ENCODE data around the gene WDR17. TPM values are rescaled to one million over a fixed set of nuclear protein-coding genes. Genes with fewer than 3 reads are reported as not detected.

WDR17 gene
- total RNA-seq, 6 experiments from 2014 or later = 0.12 to 0.49 (median 0.18) TPM; not detected in 1

DNA sequence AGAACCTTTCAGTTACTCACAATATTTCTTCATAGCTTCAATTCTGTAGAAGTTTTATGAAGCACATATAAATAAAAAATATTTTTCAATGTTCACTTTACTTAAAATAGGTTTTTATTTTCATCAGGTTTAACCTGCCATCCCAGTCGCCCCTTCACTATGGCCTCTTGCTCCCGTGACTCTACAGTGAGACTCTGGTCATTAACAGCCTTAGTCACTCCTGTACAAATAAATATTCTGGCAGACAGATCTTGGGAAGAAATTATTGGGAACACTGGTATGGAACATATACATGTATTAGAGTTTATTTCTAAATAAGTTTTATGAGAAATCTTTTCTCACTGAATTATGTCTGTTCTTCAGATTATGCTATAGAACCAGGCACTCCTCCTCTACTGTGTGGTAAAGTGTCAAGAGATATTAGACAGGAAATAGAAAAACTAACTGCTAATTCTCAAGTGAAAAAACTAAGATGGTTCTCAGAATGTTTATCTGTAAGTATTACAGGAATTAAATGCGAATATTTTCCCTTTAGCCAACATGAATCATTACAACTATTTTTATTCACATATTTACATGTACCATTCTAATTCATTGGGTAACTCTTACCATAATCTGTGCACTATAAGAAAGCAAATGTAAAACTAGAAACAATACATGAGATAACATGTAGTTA, 84.2 kb downstream of the WDR17 start:
- no peak for ATAC-seq
- WGBS (ENCODE audit: insufficient coverage, low coverage, low lambda C conversion rate, missing lambda C conversion rate) = 39% methylated on average over 3 of the region's 3 CpGs

DNA sequence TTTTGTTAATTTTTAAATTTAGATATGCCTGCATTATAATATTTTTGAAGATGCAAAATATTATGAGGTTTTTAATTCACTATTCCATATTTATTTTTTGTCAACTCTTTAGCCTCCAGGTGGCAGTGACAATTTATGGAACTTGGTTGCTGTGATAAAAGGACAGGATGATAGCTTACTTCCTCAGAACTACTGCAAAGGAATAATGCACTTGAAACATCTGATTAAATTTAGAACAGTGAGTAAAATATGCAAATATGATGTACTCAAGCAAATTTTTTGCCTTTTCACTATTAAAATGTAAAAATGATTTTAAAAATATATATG, 84.7 kb downstream of the WDR17 start:
- no peaks in the 10 kb centered on the region for H3K9me3 ChIP-seq
- H3K4me1 ChIP-seq = no peaks in the 10 kb centered on the region
- intact Hi-C loops (cut with DNase I) = no loop called here
- H3K27ac ChIP-seq = no peak overlapping the region
- DNase-seq (no peak), ATAC-seq (peak in 1 of 4 donors; percentile 56)
- no peak overlapping the region for H3K4me3 ChIP-seq
- H3K27me3 ChIP-seq = no peaks in the 10 kb centered on the region
- no peaks in the 10 kb centered on the region for H3K36me3 ChIP-seq
- TF ChIP-seq, protein P1, sequence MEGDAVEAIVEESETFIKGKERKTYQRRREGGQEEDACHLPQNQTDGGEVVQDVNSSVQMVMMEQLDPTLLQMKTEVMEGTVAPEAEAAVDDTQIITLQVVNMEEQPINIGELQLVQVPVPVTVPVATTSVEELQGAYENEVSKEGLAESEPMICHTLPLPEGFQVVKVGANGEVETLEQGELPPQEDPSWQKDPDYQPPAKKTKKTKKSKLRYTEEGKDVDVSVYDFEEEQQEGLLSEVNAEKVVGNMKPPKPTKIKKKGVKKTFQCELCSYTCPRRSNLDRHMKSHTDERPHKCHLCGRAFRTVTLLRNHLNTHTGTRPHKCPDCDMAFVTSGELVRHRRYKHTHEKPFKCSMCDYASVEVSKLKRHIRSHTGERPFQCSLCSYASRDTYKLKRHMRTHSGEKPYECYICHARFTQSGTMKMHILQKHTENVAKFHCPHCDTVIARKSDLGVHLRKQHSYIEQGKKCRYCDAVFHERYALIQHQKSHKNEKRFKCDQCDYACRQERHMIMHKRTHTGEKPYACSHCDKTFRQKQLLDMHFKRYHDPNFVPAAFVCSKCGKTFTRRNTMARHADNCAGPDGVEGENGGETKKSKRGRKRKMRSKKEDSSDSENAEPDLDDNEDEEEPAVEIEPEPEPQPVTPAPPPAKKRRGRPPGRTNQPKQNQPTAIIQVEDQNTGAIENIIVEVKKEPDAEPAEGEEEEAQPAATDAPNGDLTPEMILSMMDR (IDR thresholded peaks at IDR 0.05) = peak; percentile 29 to 39 (median 32)
- no peak for TF ChIP-seq POLR2A (IDR thresholded peaks at IDR 0.05)

More for the DNA sequence above, 84.2 kb downstream of the WDR17 start:
- intact Hi-C loops (cut with DNase I) = no loop called here
- no peaks in the 10 kb centered on the region for H3K4me1 ChIP-seq
- no peaks in the 10 kb centered on the region for H3K36me3 ChIP-seq
- no peak overlapping the region for H3K27ac ChIP-seq
- no peak overlapping the region for H3K4me3 ChIP-seq
- no peaks in the 10 kb centered on the region for H3K27me3 ChIP-seq
- no peak for DNase-seq
- no peak for TF ChIP-seq POLR2A (IDR thresholded peaks at IDR 0.05)
- TF ChIP-seq, protein P1 (IDR thresholded peaks at IDR 0.05) = no peak
- H3K9me3 ChIP-seq = no peaks in the 10 kb centered on the region

DNA sequence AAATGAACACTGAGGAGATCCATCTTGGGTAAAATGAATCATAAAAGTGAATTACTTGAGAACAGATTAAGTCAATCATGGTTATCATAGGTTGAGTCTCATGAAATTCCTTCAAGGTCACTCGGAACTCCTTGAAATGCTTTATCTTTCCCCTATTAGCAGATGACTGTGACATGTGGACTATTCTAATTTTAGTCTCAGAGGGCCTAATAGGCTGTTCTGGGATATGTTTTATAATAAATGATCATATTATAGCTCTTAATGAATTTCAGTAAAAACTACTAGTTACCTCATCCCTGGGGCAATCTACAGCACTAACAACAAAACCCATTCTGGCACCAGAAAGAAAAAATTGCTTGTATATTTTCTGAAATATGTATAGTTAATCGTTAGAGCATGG, 85.1 kb downstream of the WDR17 start:
- intact Hi-C loops (cut with DNase I) = no loop called here
- 49% methylated on average over 2 of the region's 2 CpGs for WGBS (ENCODE audit: insufficient coverage, low coverage, low lambda C conversion rate, missing lambda C conversion rate)
- Histone ChIP-seq H3K27ac (no peak overlapping the region), H3K4me3 (no peak overlapping the region), H3K4me1 (no peaks in the 10 kb centered on the region), H3K27me3 (no peaks in the 10 kb centered on the region), H3K36me3 (no peaks in the 10 kb centered on the region), H3K9me3 (no peaks in the 10 kb centered on the region)
- TF ChIP-seq, protein P1 (IDR thresholded peaks at IDR 0.05) = no peak
- no peak for TF ChIP-seq POLR2A (IDR thresholded peaks at IDR 0.05)
- ATAC-seq (no peak), DNase-seq (no peak)

- TF ChIP-seq, protein P1 (IDR thresholded peaks at IDR 0.05) = no peak
- no peak for TF ChIP-seq POLR2A (IDR thresholded peaks at IDR 0.05)
- intact Hi-C loops (cut with DNase I) = no loop called here
- 80% methylated on average over 4 of the region's 4 CpGs for WGBS (ENCODE audit: insufficient coverage, low coverage, low lambda C conversion rate, missing lambda C conversion rate)
Measured at GRCh38 chr4:176153124-176153523, 87.5 kb downstream of the WDR17 start.

DNA sequence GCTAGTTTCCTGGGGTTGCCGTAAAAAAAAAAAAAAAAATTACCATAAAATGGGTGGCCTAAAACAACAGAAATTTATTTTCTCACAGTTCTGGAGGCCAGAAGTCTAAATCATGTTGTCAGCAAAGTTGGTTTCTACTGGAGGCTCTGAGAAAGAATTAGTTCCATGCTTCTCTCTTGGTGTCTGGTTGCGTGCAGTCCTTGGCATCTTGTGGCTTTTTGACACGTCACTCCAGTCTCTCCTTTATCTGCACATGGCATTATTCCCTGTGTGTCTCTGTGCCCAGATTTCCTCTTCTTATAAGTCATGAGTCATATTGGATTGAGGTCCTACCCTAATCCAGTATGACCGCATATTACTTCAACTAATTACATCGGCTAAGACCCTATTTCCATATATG, 91.0 kb downstream of the WDR17 start:
- H3K4me1 ChIP-seq = no peaks in the 10 kb centered on the region
- H3K27ac ChIP-seq = no peak overlapping the region
- TF ChIP-seq, protein P1 (IDR thresholded peaks at IDR 0.05) = no peak
- no peak for TF ChIP-seq POLR2A (IDR thresholded peaks at IDR 0.05)
- DNase-seq (no peak), ATAC-seq (no peak)
- H3K36me3 ChIP-seq = no peaks in the 10 kb centered on the region
- WGBS (ENCODE audit: insufficient coverage, low coverage, low lambda C conversion rate, missing lambda C conversion rate) = 85% methylated on average over 5 of the region's 5 CpGs
- no peaks in the 10 kb centered on the region for H3K9me3 ChIP-seq
- no peaks in the 10 kb centered on the region for H3K27me3 ChIP-seq
- intact Hi-C loops (cut with DNase I) = no loop called here
- no peak overlapping the region for H3K4me3 ChIP-seq

More at GRCh38 chr4:176153124-176153523, 87.5 kb downstream of the WDR17 start:
- Histone ChIP-seq H3K36me3 (no peaks in the 10 kb centered on the region), H3K4me3 (no peak overlapping the region), H3K4me1 (no peaks in the 10 kb centered on the region), H3K9me3 (no peaks in the 10 kb centered on the region), H3K27me3 (no peaks in the 10 kb centered on the region), H3K27ac (no peak overlapping the region)
- no peak for DNase-seq
- no peak for ATAC-seq
